GM21619 (cell line): ENCODE results near the gene CPZ.

Source experiments
- ATAC-seq: cut with Tn5 transposase; IDR thresholded peaks from one replicate; pipeline ENCODE4 v1.9.1; 2021; ENCODE audit not compliant: unreplicated experiment

CPZ gene

GRCh38 chr4:8593264-8594096, 915 bp downstream of the CPZ start:
- ATAC-seq = no peak

- no peak for ATAC-seq
These were observed 1.8 kb downstream of the CPZ start for GRCh38 chr4:8594097-8595038.

GRCh38 chr4:8595237-8596087, 2.9 kb downstream of the CPZ start:
- ATAC-seq = no peak

GRCh38 chr4:8596891-8597290, 4.3 kb downstream of the CPZ start:
- no peak for ATAC-seq

- ATAC-seq = no peak
These were observed 4.8 kb downstream of the CPZ start for GRCh38 chr4:8597319-8597718.

- no peak for ATAC-seq
These were observed 5.2 kb downstream of the CPZ start for GRCh38 chr4:8597791-8598190.

- ATAC-seq = no peak
These were observed 6.0 kb downstream of the CPZ start for GRCh38 chr4:8598391-8599090.

GRCh38 chr4:8599091-8599460, 6.5 kb downstream of the CPZ start:
- ATAC-seq = no peak

GRCh38 chr4:8599657-8600056, 7.1 kb downstream of the CPZ start:
- no peak for ATAC-seq

GRCh38 chr4:8600266-8600665, 7.7 kb downstream of the CPZ start:
- ATAC-seq = no peak

- no peak for ATAC-seq
These were observed 8.1 kb downstream of the CPZ start for GRCh38 chr4:8600686-8601085.

GRCh38 chr4:8601086-8601485, 8.5 kb downstream of the CPZ start:
- ATAC-seq = no peak

GRCh38 chr4:8601556-8601955, 9.0 kb downstream of the CPZ start:
- ATAC-seq = no peak

- ATAC-seq = no peak
These were observed 10.3 kb downstream of the CPZ start for GRCh38 chr4:8602686-8603430.

GRCh38 chr4:8603931-8604330, 11.4 kb downstream of the CPZ start:
- no peak for ATAC-seq

- no peak for ATAC-seq
These were observed 12.7 kb downstream of the CPZ start for GRCh38 chr4:8605289-8605688.

- no peak for ATAC-seq
These were observed 13.9 kb downstream of the CPZ start for GRCh38 chr4:8606476-8606875.

GRCh38 chr4:8606966-8607365, 14.4 kb downstream of the CPZ start:
- ATAC-seq = no peak

GRCh38 chr4:8607603-8608481, 15.3 kb downstream of the CPZ start:
- no peak for ATAC-seq
